Measurements from ENCODE around the gene LRRTM1. TPM values are rescaled to one million over a fixed set of nuclear protein-coding genes. Genes with fewer than 3 reads are reported as not detected.

The LRRTM1 gene
- total and polyA plus RNA-seq, 2 of the 8 experiments (the other 6 are each of a cell fraction or from before 2014, with no cell fraction given): 1.4 to 2.3 TPM

DNA sequence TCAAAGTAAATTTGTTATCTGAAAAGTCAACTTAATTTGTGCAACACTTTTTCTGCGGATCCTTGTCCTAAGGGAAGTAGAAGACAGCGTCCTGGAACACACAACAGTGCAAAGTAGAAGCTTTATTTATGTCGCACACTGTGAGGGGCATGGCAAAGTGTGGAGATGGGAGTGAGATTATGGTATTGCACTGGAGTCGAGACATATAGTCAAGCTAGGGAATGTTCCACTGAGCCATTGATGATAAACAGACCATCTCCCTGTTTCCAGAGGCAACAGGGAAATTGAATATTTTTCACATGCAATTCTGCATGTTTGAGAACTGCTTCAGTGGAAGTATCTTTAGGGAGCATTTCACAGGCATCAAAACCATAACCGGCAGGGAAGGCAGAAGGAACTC is 46.2 kb downstream of the LRRTM1 start (continued):
- TF ChIP-seq, protein P1, sequence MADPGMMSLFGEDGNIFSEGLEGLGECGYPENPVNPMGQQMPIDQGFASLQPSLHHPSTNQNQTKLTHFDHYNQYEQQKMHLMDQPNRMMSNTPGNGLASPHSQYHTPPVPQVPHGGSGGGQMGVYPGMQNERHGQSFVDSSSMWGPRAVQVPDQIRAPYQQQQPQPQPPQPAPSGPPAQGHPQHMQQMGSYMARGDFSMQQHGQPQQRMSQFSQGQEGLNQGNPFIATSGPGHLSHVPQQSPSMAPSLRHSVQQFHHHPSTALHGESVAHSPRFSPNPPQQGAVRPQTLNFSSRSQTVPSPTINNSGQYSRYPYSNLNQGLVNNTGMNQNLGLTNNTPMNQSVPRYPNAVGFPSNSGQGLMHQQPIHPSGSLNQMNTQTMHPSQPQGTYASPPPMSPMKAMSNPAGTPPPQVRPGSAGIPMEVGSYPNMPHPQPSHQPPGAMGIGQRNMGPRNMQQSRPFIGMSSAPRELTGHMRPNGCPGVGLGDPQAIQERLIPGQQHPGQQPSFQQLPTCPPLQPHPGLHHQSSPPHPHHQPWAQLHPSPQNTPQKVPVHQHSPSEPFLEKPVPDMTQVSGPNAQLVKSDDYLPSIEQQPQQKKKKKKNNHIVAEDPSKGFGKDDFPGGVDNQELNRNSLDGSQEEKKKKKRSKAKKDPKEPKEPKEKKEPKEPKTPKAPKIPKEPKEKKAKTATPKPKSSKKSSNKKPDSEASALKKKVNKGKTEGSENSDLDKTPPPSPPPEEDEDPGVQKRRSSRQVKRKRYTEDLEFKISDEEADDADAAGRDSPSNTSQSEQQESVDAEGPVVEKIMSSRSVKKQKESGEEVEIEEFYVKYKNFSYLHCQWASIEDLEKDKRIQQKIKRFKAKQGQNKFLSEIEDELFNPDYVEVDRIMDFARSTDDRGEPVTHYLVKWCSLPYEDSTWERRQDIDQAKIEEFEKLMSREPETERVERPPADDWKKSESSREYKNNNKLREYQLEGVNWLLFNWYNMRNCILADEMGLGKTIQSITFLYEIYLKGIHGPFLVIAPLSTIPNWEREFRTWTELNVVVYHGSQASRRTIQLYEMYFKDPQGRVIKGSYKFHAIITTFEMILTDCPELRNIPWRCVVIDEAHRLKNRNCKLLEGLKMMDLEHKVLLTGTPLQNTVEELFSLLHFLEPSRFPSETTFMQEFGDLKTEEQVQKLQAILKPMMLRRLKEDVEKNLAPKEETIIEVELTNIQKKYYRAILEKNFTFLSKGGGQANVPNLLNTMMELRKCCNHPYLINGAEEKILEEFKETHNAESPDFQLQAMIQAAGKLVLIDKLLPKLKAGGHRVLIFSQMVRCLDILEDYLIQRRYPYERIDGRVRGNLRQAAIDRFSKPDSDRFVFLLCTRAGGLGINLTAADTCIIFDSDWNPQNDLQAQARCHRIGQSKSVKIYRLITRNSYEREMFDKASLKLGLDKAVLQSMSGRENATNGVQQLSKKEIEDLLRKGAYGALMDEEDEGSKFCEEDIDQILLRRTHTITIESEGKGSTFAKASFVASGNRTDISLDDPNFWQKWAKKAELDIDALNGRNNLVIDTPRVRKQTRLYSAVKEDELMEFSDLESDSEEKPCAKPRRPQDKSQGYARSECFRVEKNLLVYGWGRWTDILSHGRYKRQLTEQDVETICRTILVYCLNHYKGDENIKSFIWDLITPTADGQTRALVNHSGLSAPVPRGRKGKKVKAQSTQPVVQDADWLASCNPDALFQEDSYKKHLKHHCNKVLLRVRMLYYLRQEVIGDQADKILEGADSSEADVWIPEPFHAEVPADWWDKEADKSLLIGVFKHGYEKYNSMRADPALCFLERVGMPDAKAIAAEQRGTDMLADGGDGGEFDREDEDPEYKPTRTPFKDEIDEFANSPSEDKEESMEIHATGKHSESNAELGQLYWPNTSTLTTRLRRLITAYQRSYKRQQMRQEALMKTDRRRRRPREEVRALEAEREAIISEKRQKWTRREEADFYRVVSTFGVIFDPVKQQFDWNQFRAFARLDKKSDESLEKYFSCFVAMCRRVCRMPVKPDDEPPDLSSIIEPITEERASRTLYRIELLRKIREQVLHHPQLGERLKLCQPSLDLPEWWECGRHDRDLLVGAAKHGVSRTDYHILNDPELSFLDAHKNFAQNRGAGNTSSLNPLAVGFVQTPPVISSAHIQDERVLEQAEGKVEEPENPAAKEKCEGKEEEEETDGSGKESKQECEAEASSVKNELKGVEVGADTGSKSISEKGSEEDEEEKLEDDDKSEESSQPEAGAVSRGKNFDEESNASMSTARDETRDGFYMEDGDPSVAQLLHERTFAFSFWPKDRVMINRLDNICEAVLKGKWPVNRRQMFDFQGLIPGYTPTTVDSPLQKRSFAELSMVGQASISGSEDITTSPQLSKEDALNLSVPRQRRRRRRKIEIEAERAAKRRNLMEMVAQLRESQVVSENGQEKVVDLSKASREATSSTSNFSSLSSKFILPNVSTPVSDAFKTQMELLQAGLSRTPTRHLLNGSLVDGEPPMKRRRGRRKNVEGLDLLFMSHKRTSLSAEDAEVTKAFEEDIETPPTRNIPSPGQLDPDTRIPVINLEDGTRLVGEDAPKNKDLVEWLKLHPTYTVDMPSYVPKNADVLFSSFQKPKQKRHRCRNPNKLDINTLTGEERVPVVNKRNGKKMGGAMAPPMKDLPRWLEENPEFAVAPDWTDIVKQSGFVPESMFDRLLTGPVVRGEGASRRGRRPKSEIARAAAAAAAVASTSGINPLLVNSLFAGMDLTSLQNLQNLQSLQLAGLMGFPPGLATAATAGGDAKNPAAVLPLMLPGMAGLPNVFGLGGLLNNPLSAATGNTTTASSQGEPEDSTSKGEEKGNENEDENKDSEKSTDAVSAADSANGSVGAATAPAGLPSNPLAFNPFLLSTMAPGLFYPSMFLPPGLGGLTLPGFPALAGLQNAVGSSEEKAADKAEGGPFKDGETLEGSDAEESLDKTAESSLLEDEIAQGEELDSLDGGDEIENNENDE (IDR thresholded peaks at IDR 0.05; ENCODE audit: insufficient replicate concordance, low read length): no peak
- TF ChIP-seq JUN (IDR thresholded peaks at IDR 0.05; ENCODE audit: low read depth, low read length) (no peak), GTF2F1 (IDR thresholded peaks at IDR 0.05; ENCODE audit: borderline replicate concordance, low read depth, low read length) (no peak), JUND (IDR thresholded peaks at IDR 0.05; ENCODE audit: low read length) (no peak), PHF8 (conservative IDR thresholded peaks at IDR 0.05; ENCODE audit: low read depth, low read length) (no peak), SP4 (IDR thresholded peaks at IDR 0.05; ENCODE audit: low read length) (no peak), FOSL1 (IDR thresholded peaks at IDR 0.05; ENCODE audit: insufficient read depth, low read depth, low read length) (no peak), SIX5 (IDR thresholded peaks at IDR 0.05; ENCODE audit: low read depth, low read length) (no peak), SP1 (IDR thresholded peaks at IDR 0.05; ENCODE audit: low read depth, low read length) (no peak), NANOG (IDR thresholded peaks at IDR 0.05; ENCODE audit: insufficient read depth, low read depth, low read length, poor library complexity, severe bottlenecking) (no peak), KDM4A (IDR thresholded peaks at IDR 0.05; ENCODE audit: low read depth, low read length, severe bottlenecking) (no peak)
